Kasumi-1 (cell line): ENCODE data around the gene SYMPK.

ENCODE experiments used
- DNase-seq, 2 experiments: peaks; one replicate each; lab custom pipeline; 2025; lab: John Stamatoyannopoulos, UW

The SYMPK gene

GRCh38 chr19:45866400-45867176 lies 3.6 kb upstream of the SYMPK start:
- DNase-seq, result no peak

DNA sequence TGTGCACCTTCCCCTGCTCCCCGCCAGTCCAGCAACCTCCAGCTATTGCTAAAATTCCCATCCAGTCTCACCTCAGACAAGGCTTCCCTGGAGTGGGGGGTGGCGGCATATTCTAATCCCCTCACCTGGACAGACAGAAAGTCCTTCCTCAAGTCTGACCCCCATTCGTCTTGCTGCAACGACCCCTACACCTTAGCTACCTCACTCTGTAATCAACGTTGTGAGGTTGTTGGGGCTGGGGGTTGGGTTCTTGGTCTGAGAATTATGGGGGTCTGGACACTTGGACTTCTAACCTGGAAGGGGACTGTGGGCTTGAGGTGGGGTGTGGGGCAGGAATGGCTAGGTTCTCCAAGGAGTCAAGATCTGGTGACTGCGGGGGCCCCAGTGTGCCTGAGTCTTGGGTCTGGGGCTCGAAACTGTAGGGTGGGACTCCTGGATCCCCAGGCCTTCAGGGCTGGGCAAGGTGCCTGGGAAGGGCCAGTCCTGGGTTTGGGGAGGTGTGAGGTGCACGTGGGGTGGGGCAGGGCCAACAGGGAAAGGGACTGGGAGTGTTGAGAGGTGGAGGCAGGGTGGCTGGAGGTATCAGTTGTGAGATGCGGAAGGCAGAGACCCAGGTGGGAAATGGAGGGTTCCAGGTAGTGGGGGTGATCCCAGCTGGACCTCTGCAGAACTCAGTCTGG lies 2.5 kb upstream of the SYMPK start:
- DNase-seq, result no peak

DNA sequence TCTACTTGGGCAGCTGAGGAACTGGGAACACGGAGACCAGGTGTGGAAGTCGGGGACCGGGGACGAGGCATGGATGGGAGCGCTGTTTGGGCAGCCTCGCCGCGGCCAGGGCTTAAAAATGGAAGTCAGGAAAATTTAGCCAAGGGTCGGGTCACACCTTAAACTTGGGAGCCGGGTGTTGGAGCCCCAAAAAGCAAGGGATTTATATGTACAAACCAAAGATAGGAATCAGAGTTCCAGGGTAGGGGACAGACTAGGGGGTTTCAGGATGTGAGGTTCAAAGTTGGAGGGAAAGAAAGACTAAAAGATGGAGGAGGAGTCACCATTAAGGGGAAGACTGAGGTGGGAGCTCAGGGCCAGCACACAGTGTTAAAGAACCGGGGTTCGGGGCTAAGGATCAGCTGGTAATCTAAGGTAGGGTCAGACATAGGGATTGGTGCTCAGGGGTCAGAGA lies 1.7 kb upstream of the SYMPK start:
- no peak for DNase-seq

DNA sequence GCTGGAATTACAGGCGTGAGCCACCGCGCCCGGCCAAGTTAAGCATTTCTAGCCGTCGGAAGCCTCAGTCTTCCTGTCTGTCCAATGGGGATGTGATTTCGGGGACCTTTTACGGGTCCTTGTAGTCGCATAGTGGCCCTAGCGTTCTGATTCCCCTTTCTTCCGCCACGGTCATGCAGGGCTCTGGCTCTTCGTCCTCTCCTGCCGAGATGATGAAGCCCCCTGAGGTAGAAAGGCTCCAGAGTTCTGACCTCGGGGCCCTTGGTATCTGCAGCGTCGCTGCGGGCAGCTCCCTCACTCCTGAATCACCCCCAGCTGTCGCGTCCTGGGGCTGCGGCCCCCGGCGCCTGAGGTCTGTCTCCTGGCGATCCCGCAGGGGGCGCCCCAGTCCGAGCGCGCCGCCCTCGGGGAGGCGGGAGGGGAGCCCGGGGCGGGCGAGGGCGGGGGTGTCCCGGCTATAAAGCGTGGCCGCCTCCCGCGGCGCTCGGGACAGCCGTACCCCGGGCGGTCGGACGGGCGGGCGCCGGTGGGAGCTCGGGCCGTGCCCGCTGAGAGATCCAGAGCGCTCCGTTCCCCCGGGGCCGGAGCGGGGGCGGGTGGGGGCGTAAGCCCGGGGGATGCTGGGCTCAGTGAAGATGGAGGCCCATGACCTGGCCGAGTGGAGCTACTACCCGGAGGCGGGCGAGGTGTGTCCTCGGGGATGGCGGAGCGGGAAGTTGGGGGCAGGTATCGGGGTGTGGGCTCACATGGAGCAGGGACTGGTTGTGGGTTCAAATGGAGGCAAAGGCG lies 1.1 kb upstream of the SYMPK start, which contains the start of gene FOXA3:
Gene FOXA3 (plus strand): TSS at position 487 of the 789 bp plus-strand sequence. CDS start 131 bp downstream, at position 618.
- peak; percentile 31 to 52 for DNase-seq

- DNase-seq, result no peak
These were observed 440 bp upstream of the SYMPK start for GRCh38 chr19:45863335-45863839.

DNA sequence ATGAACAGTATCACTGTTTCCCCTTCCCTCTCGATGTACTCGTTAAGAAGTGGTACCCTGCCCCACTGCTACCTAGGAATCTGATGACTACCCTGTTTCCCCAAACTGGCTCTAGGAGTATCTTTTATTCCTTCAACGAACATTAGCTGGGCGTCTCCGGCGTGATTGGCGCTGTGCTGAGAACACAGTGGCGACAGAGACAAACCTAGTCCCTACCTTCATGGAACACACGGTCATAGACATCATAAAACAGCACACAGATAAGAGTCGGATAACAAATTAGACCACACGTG lies 730 bp downstream of the SYMPK start:
- DNase-seq, result no peak

GRCh38 chr19:45860359-45861259 lies 2.3 kb downstream of the SYMPK start:
- no peak for DNase-seq

DNA sequence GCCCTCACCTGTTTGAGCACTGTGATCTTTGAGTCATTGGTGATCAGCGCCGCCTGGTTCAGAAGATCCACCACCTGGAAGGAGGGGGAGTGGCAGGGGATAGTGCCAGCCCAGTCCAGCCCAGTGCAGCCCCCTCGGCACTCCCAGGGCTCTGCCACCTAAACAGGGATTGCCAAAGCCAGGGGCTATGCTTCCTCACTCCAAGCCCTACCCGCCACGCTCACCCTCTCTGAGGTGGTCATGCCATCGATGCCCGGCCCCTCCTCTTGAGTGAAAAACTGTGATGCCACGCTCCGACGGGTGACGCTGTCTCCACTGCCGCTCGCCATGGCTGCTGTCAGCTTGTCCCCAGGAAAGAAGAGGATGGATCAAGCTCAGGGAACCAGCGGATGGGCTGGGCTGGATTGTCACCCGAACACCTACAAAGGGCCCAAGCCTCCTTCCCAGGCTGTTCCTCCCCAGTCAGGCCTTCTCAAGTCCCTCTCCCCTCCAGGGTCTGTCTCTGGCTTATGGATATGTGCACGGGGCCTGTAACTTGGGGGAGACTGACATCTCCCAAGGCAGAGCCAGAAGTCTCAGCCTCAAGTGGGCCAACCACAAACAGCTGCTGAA lies 8.7 kb downstream of the SYMPK start:
- DNase-seq, result no peak

GRCh38 chr19:45852983-45853382 lies 10.0 kb downstream of the SYMPK start:
- no peak for DNase-seq

DNA sequence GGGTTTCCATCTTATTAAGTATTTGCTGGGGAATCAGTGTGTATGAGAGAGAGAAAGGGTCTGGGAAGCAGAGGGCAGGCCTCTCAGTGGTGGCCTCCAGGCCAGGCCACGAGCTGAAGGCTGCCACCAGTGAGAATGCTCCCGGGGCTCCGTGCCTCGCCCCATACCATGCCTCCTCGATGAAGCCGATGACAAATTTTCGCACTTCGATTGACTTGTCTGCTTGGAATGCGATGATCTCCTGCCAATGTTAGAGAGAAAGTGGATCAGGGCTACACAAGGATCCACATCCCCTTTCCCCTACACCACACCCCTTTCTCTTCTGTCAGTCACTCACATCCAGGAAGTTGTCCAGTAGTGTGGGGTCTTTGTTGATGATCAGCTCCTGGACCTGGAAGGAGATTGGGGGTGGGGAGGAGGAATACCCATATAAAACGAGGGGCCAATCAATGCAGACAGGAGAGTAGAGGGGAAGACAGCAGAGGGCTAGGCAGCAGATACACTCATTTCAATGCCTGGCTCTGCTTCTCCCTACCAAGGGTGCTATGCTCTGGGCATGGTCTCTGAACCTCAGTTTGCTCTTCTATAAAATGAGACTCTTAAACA lies 10.7 kb downstream of the SYMPK start:
- DNase-seq, result no peak

- DNase-seq, result peak in 1 of 2 experiments; percentile 46
These were observed 14.0 kb downstream of the SYMPK start for GRCh38 chr19:45848922-45849321.

GRCh38 chr19:45847663-45848062 lies 15.3 kb downstream of the SYMPK start:
- DNase-seq, result no peak

GRCh38 chr19:45842198-45842597 lies 20.7 kb downstream of the SYMPK start:
- no peak for DNase-seq

DNA sequence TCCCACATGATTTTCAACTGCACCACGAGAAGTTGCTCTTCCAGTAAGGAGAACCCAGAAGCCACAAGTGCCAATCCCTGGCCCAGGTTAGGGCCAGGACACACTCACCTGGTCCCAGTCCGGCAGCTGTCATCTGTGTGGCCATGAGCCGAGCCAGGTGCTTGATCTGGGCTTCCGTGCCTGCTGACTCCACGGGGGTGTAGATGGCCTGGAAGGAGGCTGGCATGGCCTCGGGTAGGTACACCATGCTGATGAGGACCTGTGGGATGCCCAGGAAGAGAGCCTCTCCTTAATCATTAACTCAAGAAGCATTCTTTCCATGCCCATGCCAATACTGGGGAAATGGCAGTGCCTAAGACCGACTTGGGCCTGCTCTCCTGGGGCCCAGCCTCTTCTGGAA lies 28.0 kb downstream of the SYMPK start:
- no peak for DNase-seq

GRCh38 chr19:45828945-45829344 lies 34.0 kb downstream of the SYMPK start:
- no peak for DNase-seq

DNA sequence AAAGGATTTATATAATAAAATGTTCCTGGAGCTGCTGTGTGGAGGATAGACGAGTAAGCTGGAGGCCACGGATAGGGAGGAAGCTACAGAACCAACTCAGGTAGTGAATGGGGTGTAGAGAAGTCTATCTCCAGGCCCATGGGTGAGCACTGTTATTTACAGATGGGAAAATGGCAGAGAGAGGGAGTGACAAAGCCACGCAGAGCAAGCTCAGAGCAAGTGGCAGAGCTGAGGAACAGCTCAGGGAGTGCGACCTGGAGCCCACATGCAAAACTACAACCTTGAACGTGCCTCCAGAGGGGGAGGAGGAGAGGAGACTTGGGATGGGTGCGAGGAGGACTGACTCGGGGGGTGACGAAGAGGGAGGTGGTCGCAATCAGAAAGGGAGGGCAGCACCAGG lies 34.4 kb downstream of the SYMPK start:
- DNase-seq, result no peak

- DNase-seq, result no peak
These were observed 35.4 kb downstream of the SYMPK start for GRCh38 chr19:45827459-45828093.

DNA sequence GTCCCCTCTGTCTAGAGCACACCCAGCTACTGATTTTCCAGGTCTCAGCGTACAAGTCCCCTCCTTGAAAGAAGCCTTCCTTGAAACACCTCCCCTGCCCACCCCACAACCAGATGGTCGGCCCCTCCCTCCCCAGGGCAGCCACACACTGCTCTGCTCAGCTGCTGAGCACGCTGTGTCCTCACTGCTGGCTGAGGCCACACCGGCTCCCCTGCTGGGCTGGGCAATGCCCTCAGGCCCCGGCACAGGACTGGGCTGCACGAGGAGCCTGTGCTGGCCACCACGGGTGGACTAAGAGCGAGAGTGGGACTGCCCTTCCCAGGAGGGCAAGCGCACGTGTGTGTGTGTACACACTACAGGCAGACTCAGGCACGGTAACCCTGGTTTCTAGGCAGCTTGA lies 36.0 kb downstream of the SYMPK start:
- no peak for DNase-seq

DNA sequence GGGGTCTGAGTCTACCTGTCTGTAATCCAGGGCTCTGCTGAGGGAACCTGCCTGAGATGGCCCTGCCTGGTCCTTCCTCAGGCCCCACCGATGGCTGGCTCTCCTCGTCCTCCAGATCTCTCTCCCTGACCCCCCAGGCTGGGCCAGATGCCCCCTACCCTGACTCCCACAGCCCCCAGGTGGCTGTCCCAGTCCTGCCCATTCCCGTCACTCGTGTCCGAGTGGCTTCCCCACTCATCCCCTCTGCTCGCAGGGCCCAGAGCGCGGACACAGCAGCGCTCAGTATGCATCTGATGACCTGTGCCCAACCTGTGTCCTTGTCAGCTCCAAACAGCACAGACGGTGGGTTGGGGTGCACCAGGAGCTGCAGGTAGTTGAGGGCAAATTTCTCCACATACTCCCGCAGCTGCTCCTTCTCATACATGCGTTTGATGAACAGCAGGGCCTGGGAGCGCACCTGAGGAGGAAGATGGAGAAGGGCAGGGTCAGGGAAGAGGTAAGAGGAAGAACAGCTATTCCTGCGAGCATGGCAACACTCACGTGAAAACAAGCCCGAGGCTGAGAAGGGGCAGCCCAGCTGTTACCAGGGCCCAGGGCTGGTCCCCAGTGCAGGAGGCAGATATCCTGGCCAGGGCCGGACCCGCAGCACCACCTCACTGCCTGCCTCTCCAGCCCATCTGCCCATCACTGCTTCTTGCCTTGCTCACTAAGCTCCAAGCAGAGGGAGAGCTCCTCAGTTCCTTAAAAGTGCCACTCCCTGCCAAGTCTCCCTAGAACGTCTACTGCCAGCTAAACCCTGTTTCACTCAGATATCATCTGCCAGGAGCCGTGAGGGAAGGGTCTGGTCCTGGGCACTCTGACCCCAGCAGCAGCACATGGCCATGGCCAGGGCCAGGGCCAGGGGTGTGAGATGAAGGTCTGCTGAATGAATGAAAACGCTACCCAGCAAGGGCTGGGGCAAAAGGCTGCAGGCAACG lies 36.7 kb downstream of the SYMPK start:
- DNase-seq, result no peak
